Type B pancreatic cell (in vitro differentiated cells): Measurements from ENCODE around the gene GLYATL2. TPM values are rescaled to one million over a fixed set of nuclear protein-coding genes. Genes with fewer than 3 reads are reported as not detected.

Experiments used
- DNase-seq: peaks from one replicate; pipeline ENCODE4 v3.0.0; 2021; ENCODE audit warnings: mixed read lengths; ENCODE audit not compliant: unreplicated experiment; ENCODE audit errors: extremely low spot score
- H3K27ac Mint-ChIP-seq: 2 replicates; pipeline ENCODE4 v1.8.0; 2021; ENCODE audit warnings: mild to moderate bottlenecking, mixed read lengths
- H3K27me3 Mint-ChIP-seq: 2 replicates; pipeline ENCODE4 v1.8.0; 2021; ENCODE audit warnings: mixed read lengths
- H3K36me3 Mint-ChIP-seq: 2 replicates; pipeline ENCODE4 v1.8.0; 2021; ENCODE audit warnings: mixed read lengths
- H3K4me1 Mint-ChIP-seq: one replicate; pipeline ENCODE4 v1.8.0; 2021; ENCODE audit warnings: mixed read lengths; ENCODE audit not compliant: unreplicated experiment
- H3K4me3 Mint-ChIP-seq: 2 replicates; pipeline ENCODE4 v1.8.0; 2021; ENCODE audit warnings: mild to moderate bottlenecking, mixed read lengths
- H3K9me3 Mint-ChIP-seq: 2 replicates; pipeline ENCODE4 v1.8.0; 2021; ENCODE audit warnings: mixed read lengths
- CTCF ChIP-seq: fragments of 200-600 bp; sonication (generic); conservative IDR thresholded peaks from 2 replicates; pipeline ENCODE4 v1.5.0; 2021; ENCODE audit warnings: antibody characterized with exemption, mild to moderate bottlenecking
- total RNA-seq: library from RNA; stranded (reverse); gene quantifications from 2 replicates; pipeline ENCODE4 v1.2.1, GENCODE V29; 2021; ENCODE audit warnings: low replicate concordance

GLYATL2 gene
- total RNA-seq, 1 donor from 2014 or later = 0.58 TPM

- H3K9me3 Mint-ChIP-seq = peaks cover 4% of the 10 kb centered on the region
- no peak for TF ChIP-seq CTCF
- no peaks in the 10 kb centered on the region for H3K27me3 Mint-ChIP-seq
- H3K4me3 Mint-ChIP-seq = no peak overlapping the region
- no peak for DNase-seq
- no peaks in the 10 kb centered on the region for H3K4me1 Mint-ChIP-seq
- no peak overlapping the region for H3K27ac Mint-ChIP-seq
- no peaks in the 10 kb centered on the region for H3K36me3 Mint-ChIP-seq
Observed at GRCh38 chr11:58784995-58785394, 59.5 kb downstream of the GLYATL2 start.

Other genes starting within 250 kb of the GLYATL2 start
- 1.6 and 2.0 TPM in 2 replicates for gene CNTF, start 222.0 kb downstream of the GLYATL2 start, total RNA-seq
- gene GLYAT, start 112.8 kb downstream of the GLYATL2 start, total RNA-seq = 1.6 TPM in 1 of 2 replicates, not detected in the other
- gene GLYATL1, start 94.8 kb upstream of the GLYATL2 start, total RNA-seq = 2.5 and 4.5 TPM in 2 replicates
- not detected in 2 replicates for gene GLYATL1B, start 241.6 kb upstream of the GLYATL2 start, total RNA-seq